Pulmonary artery endothelial cell (primary cell): ENCODE data around the gene CMIP. TPM values are rescaled to one million over a fixed set of nuclear protein-coding genes. Genes with fewer than 3 reads are reported as not detected.

ENCODE experiments used
- DNase-seq: peaks from one replicate; pipeline ENCODE4 v3.0.0-alpha.2; 2011; ENCODE audit warnings: low read depth, low spot score
- total RNA-seq: library from RNA; depleted of rRNA; stranded (reverse); fragments of >200 nt; gene quantifications from 2 replicates; pipeline ENCODE4 v1.2.3, GENCODE V29; 2014

CMIP gene
- total RNA-seq, 1 donor from 2014 or later: 30.1 TPM

DNA sequence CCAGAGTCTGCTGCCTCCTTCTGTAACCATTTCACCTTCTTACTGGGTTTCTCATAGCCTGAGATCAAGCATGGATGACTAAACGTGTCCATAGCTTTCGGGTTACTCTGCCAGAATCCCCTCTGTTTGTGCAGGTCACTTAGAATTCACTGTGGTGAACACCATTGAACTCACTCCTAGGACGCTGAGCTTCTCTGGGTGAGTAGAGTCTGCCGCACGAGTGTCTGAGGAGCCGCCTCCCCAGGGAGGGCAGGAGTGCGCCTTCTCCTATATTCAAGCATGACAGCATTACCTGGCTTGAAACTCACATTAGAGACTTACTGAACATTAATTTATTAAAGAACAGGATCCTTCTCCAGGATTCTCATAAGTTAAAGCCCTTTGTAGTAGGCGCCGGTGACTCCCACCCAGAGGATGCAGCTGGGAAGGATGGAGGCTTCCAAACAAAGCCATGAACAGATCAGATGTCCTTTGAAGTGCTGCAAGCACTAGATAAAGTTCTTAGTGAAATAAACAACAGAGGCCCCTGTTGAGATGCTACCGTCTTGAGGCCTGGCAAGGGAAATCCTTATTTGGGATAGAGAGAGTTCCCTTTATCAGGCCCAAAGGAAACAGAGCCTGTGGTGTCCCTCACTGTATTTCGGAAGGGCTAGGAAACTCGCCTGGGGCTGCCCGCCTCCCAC is 189.9 kb downstream of the CMIP start:
- DNase-seq: no peak

DNA sequence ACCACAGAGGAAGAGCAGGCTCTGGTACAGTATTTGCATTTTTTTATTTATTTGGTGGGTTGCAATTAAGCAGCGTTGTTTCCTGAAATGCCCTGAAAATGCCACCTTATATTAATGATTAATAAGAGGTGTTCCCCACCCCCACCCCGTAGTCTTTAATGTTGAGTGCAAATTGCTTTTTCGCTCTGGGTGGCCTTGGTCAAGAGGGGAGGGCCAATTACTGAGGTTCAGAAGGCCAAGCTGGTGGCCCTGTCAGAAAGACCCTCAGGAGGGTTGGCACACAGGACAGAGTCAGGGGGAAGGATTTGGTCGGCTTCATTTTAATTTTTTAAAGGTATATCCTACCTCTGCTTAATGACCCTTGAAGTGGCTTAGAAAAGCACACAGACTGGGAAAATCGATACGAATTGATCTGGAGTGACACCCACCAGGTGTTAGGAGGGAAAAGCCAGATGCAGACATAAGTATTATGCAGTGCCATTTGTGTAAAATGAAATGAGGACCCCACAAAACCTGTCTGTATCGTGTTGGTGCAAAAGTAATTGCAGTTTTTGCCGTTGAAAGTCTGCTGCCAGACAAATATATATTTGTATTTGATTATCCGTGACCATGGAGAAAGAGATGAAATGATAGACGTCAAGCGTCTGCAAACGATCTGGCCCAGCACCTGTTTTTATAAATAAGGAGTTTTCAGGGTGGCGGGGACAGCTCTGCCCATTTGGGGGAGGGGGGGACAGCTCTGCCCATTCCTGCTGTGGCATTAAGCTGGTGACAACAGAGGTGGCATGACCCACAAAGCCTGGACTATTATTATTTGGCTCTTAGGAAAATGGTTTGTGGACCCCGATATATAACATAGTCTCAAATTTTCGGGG is 190.7 kb downstream of the CMIP start:
- DNase-seq: no peak

DNA sequence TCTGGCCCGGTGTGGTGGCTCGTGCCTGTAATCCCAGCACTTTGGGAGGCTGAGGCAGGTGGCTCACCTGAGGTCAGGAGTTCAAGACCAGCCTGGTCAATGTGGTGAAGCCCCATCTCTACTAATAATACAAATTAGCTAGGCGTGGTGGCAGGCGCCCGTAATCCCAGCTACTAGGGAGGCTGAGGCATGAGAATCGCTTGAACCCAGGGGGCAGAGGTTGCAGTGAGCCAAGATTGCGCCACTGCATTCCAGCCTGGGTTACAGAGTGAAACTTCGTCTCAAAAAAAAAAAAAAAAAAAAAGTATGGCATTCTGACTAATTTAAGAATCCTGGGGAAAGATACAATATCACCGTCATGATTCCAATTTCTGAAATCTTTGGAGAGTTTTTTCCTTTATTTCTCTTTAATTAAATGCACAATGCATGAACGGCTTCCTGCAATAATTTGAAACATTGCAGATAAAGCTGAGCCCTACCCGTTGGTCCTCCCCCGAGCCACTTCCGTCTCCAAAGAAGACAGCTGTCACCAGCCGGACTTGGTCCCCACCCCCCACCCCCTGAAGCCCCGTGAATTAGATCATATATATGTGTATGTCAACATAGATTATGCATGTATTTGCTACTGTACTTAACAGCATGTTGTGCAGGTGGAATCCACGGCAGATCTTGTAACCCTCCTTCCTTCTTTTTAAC is 191.8 kb downstream of the CMIP start:
- no peak for DNase-seq

DNA sequence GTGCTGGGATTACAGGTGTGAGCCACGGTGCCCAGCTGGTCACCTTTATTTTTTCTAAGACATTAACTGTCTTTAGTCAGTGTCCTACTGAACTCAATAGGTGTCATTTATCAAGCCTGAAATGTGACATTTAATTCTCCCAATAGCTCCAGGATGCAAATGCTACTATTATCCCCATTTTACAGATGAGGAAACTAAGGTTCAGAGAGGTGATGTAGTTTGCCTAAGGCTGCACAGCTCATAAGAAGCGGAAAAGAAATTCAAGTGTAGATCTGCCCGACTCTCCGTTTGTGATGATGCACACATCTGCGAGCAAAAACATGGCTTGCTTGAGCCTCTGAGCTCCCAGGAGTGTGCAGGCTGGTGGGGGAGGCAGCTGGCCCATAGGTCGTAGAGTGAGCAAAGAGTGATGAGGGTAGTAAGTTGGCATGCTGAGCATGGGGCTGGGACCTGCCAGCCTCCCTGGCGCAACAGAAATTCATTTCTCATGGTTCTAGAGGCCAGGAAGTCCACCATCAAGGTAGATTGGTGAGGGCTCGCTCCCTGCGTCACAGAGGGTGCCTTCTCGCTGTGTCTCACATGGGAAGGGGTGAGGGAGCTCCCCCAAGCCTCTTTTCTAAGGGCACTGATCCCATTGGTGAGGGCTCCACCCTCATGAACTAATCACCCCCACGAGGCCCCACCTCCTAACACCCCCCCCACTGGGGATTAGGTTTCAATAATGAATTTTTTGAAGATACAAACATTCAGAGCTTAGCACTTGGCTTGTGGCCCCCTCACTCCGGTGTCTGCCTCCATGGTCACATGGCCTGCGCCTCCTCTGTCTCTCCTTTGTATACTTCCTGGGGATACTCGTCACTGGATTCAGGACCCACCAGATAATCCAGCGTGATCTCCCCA is 193.0 kb downstream of the CMIP start:
- DNase-seq: no peak

DNA sequence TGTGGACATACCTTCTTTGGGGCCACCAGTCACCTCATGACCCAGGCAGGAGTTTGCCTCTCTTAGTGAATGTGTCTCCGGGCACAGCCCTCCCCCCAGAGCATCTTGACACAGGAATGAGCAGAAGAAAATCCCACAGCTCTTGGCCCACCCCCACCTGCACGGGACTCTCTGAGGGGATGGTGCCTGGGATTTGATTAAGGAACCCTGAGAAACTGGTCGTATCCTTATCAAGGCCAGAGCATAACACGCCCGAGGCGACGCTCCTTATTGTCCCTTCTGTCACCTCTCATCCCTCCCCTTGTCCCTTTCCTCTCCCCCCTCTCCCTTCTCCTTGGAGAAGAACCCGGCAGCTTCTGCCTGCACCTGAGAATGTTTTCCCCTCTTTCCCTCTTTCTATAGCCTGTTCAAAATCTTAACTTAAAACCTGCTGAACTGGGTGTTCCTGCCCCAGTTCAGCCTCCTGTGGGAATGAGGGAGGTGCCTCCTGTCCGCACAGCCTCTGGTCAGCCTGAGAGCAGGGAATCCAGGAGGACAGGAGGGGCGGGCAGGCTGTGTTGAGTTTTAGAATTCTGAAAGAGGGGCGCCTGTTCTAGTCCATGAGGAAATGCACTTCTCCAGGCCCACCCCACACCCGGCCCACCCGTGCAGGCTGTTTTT is 193.8 kb downstream of the CMIP start:
- no peak for DNase-seq

DNA sequence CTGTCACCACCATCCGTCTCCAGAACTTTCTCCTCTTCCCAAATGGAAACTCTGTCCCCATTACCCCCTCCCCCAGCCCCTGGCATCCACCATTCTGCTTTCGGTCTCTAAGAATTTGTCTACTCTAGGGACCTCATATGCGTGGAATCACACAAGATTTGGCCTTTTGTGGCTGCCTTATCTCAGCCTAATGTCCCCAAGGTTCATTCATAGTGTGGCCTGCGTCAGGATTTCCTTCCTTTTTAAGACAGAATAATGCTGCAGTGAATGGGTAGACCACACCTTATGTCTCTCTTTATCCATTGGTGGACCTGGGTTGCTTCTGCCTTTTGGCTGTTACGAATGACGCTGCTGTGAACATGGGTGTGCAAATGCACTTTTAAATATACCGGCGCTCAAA is 194.7 kb downstream of the CMIP start:
- no peak for DNase-seq

DNA sequence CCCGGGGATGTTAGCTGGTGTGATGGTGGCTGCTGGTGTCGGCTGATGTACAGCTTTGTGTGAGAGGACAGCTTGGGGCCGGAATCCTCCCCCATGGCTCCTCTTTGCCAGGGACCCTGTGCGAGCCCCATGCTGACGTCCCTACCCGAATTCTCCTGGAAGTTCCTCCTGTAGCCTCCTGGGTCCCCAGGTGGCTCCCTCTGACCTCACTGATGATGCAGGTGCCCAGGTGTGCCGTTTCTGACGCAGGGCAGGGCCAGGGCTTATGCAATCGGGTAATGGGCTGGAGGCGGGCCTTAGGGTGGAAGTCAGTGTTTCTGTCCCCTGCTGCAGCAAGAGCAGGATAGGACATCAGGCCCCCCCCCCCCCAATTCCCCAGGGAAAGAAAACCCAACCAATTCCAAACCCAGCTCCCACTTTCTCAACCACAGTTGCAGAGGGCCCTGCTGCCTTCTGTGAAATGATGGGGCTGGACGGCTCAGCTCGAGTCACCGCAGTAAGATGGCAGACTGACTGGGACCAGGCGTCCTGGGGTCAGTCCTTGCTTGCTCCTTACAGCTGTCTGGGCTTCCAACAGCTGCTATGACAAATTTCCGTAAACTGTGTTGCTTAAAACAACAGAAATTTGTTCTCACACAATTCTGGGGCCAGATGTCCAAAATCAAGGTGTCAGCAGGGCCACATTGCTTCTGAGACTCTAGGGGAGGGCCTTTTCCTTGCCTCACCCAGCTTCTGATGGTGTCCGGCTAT is 195.5 kb downstream of the CMIP start:
- DNase-seq: no peak

DNA sequence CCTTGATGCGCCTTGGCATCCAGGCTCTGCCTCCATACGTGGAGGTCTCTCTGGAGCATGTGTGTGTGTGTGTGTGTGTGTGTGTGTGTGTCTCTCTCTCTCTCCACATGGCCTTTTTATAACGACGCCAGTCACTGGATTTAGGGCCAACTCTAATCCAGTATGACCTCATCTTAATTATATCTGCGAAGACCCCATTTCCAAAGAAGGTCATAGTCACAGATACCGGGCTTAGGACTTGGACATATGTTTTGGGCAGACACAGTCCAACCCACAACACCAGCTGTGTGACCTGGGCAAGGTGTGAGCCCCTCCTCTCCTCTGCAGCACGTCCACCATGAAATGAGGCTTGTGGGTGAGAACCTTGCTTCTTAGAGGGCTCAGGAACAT is 196.1 kb downstream of the CMIP start:
- DNase-seq: no peak

DNA sequence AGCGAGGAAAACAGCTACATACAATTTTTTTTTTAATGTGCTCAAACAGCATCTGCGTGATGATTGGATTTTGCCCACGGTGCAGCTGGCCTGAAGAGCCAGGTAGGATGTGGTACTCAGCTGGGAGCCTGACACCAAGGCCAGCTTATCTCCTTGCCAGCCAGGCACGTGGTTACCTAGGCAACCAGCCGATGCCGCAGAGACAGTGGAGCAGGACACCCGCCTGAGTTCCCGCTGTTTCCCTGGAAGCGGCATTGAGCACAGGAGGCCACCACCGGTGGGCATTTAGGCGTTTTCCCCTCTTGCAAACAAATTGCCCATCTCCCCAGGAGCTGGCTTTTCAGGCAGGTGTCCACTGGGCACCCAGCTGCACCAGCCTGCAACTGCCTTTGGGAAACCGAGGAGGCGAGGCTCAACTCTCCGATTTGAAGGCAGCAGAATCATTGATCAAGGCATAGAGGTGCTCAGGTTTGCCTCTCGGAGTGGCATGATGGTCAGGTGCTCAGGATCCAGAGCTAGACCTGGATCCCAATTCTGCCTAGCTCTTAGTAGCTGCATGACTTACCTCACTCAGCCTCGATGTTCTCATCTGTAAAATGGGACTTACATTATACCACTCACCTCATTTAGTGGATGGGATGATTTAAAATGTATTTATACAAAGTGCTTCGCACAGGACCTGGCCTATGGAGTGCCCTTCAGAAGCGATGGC is 196.9 kb downstream of the CMIP start:
- DNase-seq: no peak

DNA sequence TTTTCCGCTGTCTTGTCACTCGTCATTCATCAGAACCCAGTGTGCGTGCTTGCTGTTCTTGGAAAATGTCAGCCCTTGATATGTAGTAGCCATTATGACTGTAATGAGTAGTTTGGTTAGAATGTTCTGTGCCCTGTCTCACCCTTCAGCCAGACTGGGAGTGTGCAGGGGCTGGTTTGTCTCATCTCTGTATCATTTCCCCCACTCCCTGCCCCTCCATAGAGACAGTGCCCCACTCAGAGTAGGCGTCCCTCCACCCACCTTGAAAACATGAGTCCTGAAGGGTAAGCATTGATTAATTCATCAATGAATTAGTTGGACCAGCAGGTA is 197.5 kb downstream of the CMIP start:
- DNase-seq: no peak

DNA sequence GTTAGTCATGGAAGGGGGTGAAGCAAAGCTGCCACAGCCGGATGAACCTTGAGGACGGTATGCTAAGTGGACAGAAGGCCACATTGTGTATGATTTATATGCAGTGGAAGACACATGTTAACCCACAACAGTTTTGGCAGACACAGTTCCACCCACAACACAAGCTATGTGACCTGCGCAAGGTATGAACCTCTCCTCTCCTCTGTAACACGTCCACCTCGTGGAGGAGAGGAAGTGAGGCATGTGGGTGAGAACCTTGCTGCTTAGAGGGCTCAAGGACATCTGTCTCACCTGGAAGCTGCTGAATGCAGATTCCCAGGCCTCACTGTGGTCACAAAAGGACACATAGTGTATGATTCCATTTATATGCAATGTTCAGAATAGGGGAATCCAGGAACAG is 198.3 kb downstream of the CMIP start:
- DNase-seq: no peak

DNA sequence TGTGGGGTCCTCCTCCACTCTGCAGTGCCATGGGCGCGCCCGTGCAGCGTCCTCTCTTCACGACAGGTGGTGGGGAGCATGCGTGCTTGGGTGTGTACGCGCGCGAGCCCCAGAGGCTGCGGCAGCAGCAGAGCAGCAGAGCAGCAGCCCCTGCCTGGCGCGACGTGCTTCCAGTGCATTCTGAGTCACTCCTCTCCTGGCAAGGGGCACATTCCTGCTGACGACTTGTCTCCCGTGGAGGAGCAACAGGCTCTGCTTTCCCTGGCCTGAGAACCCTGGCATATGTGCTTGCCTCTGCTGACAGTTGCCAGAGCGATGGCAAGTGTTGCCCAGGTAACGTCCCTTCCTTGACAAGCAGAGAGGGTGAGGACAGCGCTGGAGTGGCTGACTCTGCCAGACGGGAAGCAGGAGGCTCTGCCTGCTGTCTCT is 200.7 kb downstream of the CMIP start:
- peak; percentile 72 for DNase-seq

DNA sequence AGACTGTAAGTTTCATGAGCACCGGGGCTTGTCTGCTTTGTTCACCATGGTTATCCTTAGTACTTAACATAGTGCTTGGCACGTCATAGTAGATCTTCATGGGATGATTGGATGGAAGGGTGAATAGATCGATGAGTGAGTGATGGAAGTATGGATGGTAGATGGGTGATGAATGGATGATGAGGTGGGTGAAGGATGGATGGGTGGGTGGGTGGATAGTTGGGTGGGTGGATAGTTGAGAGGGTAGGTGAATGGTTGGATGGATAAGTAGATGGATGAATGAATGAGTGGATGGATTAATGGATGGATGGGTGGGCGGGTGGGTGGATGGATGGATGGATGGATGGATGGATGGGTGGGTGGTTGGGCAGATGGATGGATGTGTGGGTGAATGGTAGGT is 201.3 kb downstream of the CMIP start:
- no peak for DNase-seq

DNA sequence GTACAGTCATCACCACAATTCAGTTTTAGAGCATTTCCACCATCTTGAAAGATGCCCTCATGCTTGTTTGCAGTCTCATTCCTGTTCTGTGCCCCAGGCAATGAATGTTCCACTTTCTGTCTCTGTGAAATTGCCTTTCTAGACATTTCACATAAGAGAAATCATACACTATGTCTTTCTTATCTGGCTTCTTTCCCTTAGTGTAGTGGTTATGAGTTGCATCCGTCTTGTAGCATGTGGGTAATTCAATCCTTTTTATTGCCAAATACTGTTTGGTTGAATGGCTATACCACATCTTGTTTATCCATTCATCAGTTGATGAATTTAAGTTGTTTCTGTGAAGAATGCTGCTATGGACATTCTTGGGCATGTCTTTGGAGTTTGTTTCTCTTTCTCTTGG is 202.0 kb downstream of the CMIP start:
- DNase-seq: no peak

DNA sequence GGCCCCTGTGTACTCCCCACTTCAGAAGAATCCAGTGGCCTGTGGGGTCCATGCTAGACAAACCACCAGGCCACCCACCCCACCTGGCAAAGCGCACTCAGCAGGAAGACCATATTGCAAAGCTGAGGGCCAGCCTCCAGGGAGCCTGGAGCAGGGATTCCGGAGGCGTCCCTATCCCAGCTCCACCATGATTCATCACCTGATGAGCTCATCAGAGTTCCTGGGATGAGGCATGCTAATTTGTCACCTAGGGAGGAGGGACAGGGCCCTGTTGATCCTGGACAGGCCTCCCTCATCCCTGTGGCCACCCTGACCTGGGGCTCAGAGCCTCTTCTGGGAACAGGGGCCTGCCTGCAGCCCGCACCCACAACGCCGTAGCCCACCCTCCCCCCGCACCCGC is 202.9 kb downstream of the CMIP start:
- no peak for DNase-seq

DNA sequence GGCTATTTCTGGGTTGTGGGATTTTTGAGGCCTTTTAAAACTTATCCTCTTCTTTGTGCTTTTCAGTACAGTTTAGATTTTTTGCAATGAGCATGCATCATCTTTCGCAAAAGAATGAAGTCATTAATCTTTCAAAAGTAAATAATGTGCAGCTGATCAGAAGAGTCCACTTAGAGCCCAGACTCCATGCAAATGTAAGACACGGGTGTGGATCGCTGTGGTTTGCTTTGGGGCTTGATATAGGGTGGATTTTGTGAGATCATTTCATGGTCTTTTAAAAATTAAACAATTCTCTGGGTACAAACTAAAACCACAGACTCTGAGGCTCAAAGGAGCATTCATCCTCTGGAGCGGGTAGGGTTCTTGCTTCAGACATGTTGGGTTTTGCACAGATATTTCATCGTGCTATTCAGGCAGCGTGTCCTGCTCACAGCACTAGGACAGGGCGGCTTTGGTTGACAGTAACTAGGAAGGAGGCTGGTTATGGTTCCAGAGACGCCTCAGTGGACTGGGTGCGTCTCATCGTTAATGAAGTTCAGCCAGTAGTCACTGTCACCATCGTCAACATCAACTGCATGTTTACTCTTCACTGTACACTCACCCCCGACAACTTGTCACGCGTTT is 205.1 kb downstream of the CMIP start:
- no peak for DNase-seq

DNA sequence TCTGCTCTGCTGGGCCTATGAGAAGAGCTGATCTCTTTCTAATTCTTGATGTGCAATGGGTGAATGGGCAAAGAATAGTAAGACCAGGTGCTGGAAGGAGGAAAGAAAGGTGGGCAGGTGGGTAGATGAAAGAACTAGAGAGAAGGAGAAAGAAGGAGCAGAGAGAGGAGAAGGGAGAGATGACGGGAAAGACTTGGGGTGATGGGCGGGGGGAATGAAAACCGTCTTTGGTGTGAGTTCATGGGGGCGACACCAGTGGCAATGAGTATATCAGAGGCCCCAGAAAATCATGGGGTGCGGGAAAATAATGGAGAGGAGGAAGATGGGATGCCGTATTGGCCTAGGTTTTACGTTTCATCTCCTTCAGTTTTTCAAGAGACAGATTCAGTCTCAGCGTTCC is 205.7 kb downstream of the CMIP start:
- no peak for DNase-seq

DNA sequence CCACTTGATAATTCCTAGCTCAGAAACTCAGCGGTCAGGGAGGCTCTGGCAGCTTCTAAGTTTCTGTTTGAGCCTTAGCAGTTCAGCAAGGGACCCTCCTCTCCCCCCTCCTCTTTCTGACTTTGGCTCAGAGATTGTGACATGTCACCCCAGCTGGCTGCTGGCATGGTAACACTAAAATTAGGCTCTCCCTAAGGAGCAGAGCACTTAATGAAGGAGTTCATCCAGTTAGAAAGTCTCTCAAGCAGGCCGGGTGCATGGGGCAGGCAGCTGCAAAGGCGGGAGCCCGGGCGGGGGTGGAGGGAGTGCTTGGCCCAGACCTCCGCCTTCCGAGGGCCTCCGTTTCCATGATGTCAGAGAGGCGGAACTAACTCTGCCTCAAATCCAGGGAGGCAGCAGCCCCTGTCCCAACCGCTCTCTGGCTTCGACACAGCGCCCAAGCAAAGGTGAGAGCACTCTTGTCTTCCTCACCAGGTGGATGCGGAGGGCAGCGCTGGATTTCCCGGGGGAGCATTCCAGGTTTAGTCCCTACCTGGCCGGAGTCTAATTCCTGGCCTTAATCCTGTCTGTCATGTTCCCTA is 206.5 kb downstream of the CMIP start:
- DNase-seq: no peak
